ENCODE results near the gene P4HA2.

Gene P4HA2

GRCh38 chr5:132233081-132233480 lies 5.4 kb upstream of the P4HA2 start:
- Mint-ChIP-seq H3K4me1 (ENCODE audit: low read depth in 2 of 2) (peaks cover 0 to 9% of the 10 kb centered on the region in 2 donors), H3K9me3 (no peaks in the 10 kb centered on the region), H3K27ac (no peak overlapping the region), H3K27me3 (peaks cover 15 to 32% of the 10 kb centered on the region in 2 donors), H3K4me3 (no peak overlapping the region), H3K36me3 (ENCODE audit: insufficient read depth) (no peaks in the 10 kb centered on the region)
- DNase-seq (no peak), ATAC-seq (replicated peaks) (no peak)

DNA sequence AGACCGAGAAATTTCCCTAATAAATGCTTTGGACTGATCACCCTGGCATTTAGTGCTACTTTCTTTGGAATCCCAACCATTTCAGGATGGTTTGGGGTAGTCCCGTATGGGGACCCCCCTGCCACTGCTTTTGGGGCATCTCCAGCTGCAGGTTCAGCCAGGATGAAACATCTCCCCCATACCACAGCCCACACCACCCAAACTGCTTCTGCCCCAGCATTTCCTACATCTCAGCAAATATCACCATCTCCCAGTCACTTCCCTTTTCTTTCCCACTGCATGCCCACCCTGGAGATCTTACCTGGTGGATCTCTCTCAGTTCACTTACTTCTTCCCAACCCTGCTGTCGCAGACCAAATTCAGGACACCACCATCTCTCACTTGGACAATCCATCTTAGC lies 4.8 kb upstream of the P4HA2 start:
- H3K27ac Mint-ChIP-seq: no peak overlapping the region
- no peaks in the 10 kb centered on the region for H3K9me3 Mint-ChIP-seq
- H3K36me3 Mint-ChIP-seq (ENCODE audit: insufficient read depth): no peaks in the 10 kb centered on the region
- peaks cover 15 to 32% of the 10 kb centered on the region in 2 donors for H3K27me3 Mint-ChIP-seq
- peaks cover 0 to 9% of the 10 kb centered on the region in 2 donors for H3K4me1 Mint-ChIP-seq (ENCODE audit: low read depth in 2 of 2)
- no peak overlapping the region for H3K4me3 Mint-ChIP-seq
- no peak for ATAC-seq (replicated peaks)
- no peak for DNase-seq

GRCh38 chr5:132230871-132231270 lies 3.2 kb upstream of the P4HA2 start:
- DNase-seq: no peak
- no peak overlapping the region for H3K4me3 Mint-ChIP-seq
- H3K36me3 Mint-ChIP-seq (ENCODE audit: insufficient read depth): no peaks in the 10 kb centered on the region
- H3K27ac Mint-ChIP-seq: peak overlapping the region in 1 of 2 donors; percentile 29
- H3K4me1 Mint-ChIP-seq (ENCODE audit: low read depth in 2 of 2): peaks cover 0 to 11% of the 10 kb centered on the region in 2 donors
- ATAC-seq (replicated peaks): no peak
- peaks cover 15 to 32% of the 10 kb centered on the region in 2 donors for H3K27me3 Mint-ChIP-seq
- no peaks in the 10 kb centered on the region for H3K9me3 Mint-ChIP-seq

- Mint-ChIP-seq H3K9me3 (no peaks in the 10 kb centered on the region), H3K27ac (no peak overlapping the region), H3K36me3 (ENCODE audit: insufficient read depth) (no peaks in the 10 kb centered on the region), H3K27me3 (peaks cover 15 to 32% of the 10 kb centered on the region in 2 donors), H3K4me1 (ENCODE audit: low read depth in 2 of 2) (peaks cover 0 to 11% of the 10 kb centered on the region in 2 donors), H3K4me3 (peak overlapping the region; percentile 38 to 57)
- ATAC-seq (replicated peaks) (no peak), DNase-seq (no peak)
These were observed 1.6 kb upstream of the P4HA2 start for GRCh38 chr5:132229236-132229635.

GRCh38 chr5:132228241-132229035 lies 785 bp upstream of the P4HA2 start:
- peak overlapping the region; percentile 38 to 57 for H3K4me3 Mint-ChIP-seq
- H3K36me3 Mint-ChIP-seq (ENCODE audit: insufficient read depth): no peaks in the 10 kb centered on the region
- H3K27me3 Mint-ChIP-seq: peaks cover 15 to 32% of the 10 kb centered on the region in 2 donors
- no peak overlapping the region for H3K27ac Mint-ChIP-seq
- H3K4me1 Mint-ChIP-seq (ENCODE audit: low read depth in 2 of 2): peaks cover 0 to 11% of the 10 kb centered on the region in 2 donors
- no peak for DNase-seq
- no peak for ATAC-seq (replicated peaks)
- no peaks in the 10 kb centered on the region for H3K9me3 Mint-ChIP-seq

GRCh38 chr5:132227235-132227484 lies 493 bp downstream of the P4HA2 start:
- ATAC-seq (replicated peaks): no peak
- Mint-ChIP-seq H3K27ac (no peak overlapping the region), H3K9me3 (no peaks in the 10 kb centered on the region)

DNA sequence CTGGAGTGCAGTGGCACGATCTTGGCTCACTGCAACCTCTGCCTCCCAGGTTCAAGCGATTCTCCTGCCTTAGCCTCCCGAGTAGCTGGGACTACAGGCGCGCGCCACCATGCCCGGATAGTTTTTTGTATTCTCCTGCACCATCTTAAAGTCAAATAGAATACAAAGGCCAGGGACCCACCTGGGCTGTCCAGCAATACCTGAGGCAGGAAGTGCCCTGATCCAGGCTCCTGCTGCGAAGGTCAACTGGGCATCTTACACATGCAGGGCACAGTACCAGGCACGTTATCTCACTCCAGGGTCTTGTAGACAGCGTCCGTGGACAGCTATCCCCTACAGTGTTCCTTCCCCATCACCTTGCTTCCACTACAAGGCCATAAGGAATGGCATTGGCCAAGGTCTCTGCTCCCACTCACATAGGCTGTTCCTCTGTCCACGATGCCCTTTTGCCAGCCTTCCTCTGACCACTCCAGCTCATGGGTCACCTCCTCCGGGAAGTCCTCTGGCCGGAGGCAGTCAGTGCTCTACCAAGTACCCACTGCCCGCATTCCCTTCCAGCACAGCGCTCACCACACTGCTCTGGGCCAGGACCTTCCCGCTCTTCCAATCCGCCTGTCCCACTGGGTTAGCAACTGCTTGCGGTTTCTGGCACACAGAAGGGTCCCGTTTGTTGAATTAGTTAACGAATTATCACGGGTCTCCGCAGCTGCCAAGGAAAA lies 978 bp downstream of the P4HA2 start:
- Mint-ChIP-seq H3K4me1 (ENCODE audit: low read depth in 2 of 2) (peaks cover 0 to 11% of the 10 kb centered on the region in 2 donors), H3K27me3 (peaks cover 15 to 21% of the 10 kb centered on the region in 2 donors), H3K4me3 (peak overlapping the region; percentile 2 to 48), H3K9me3 (no peaks in the 10 kb centered on the region), H3K27ac (no peak overlapping the region), H3K36me3 (ENCODE audit: insufficient read depth) (no peaks in the 10 kb centered on the region)
- ATAC-seq (replicated peaks) (no peak), DNase-seq (no peak)

More at GRCh38 chr5:132227235-132227484, 493 bp downstream of the P4HA2 start:
- DNase-seq: no peak
- H3K27me3 Mint-ChIP-seq: peaks cover 15 to 21% of the 10 kb centered on the region in 2 donors
- peak overlapping the region; percentile 2 to 48 for H3K4me3 Mint-ChIP-seq
- H3K4me1 Mint-ChIP-seq (ENCODE audit: low read depth in 2 of 2): peaks cover 0 to 11% of the 10 kb centered on the region in 2 donors
- H3K36me3 Mint-ChIP-seq (ENCODE audit: insufficient read depth): no peaks in the 10 kb centered on the region

GRCh38 chr5:132225165-132226032 lies 2.3 kb downstream of the P4HA2 start:
- DNase-seq (no peak), ATAC-seq (replicated peaks) (no peak)
- Mint-ChIP-seq H3K27me3 (peaks cover 9 to 13% of the 10 kb centered on the region in 2 donors), H3K9me3 (no peaks in the 10 kb centered on the region), H3K4me1 (ENCODE audit: low read depth in 2 of 2) (peaks cover 0 to 7% of the 10 kb centered on the region in 2 donors), H3K36me3 (ENCODE audit: insufficient read depth) (no peaks in the 10 kb centered on the region), H3K27ac (no peak overlapping the region), H3K4me3 (peak overlapping the region in 1 of 2 donors; percentile 37)

DNA sequence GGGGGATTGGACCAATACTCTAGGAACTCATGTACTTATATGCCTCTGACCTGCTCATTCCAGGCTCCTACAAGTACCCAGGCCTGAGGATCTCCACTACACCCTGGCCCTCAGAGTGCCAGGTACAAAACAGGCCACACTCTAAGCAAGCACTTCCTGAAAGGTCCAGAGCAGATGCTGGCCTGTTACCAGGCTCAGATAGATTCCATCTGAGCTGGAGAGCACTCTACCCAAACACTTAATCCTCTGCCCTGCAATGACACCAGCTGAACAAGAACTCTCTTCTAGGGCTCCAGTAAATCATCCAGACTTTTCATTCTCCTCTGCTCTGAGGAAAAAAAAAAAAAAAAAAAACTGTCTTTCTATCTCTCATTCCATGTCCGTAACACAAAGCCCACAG lies 2.9 kb downstream of the P4HA2 start:
- Mint-ChIP-seq H3K27me3 (peaks cover 9% of the 10 kb centered on the region in 2 donors), H3K4me3 (no peak overlapping the region), H3K9me3 (no peaks in the 10 kb centered on the region), H3K4me1 (ENCODE audit: low read depth in 2 of 2) (peaks cover 0 to 7% of the 10 kb centered on the region in 2 donors), H3K27ac (no peak overlapping the region), H3K36me3 (ENCODE audit: insufficient read depth) (no peaks in the 10 kb centered on the region)
- DNase-seq (no peak), ATAC-seq (replicated peaks) (no peak)

DNA sequence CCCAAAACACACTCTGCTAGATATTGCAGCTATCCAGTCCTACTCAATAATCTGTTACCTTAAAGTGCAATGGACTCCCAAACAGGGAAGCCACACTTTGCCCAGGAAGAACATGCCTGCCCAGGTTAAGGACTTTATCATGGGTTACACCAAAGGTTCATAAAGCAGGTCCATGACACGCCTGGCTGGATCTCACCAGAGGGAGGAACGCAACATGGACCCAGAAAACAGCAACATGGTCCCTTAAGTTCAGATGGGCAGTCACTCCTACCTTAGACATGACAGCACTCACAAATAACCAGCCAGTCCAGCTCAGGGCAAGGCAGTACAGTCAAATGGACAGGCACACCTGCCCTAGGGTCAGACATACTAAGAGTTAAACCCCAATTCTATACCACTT lies 3.8 kb downstream of the P4HA2 start:
- H3K9me3 Mint-ChIP-seq: no peaks in the 10 kb centered on the region
- no peak overlapping the region for H3K4me3 Mint-ChIP-seq
- no peak overlapping the region for H3K27ac Mint-ChIP-seq
- no peak for DNase-seq
- ATAC-seq (replicated peaks): no peak
- H3K4me1 Mint-ChIP-seq (ENCODE audit: low read depth in 2 of 2): peaks cover 0 to 4% of the 10 kb centered on the region in 2 donors
- H3K27me3 Mint-ChIP-seq: peaks cover under 1 to 2% of the 10 kb centered on the region in 2 donors
- H3K36me3 Mint-ChIP-seq (ENCODE audit: insufficient read depth): no peaks in the 10 kb centered on the region

DNA sequence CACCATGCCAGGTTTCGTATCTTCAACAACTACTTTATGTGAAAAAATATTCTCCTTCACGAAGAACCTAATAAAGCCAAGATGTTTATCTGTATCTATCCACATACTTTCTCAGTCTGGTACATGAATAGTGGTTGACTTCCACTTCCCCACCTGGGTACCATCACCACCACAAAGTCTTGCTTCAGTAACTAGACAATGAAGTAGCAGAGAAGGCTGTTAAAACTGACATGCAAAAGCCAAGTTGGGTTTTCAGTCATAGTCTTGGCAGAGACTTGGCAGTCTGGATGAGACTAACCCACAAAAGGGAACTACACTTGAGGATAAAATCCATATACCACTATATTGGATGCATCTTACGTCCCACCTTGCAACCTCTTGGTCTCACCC lies 5.0 kb downstream of the P4HA2 start:
- no peaks in the 10 kb centered on the region for H3K9me3 Mint-ChIP-seq
- H3K27me3 Mint-ChIP-seq: no peaks in the 10 kb centered on the region
- peaks cover 0 to 2% of the 10 kb centered on the region in 2 donors for H3K4me1 Mint-ChIP-seq (ENCODE audit: low read depth in 2 of 2)
- no peak for ATAC-seq (replicated peaks)
- no peak overlapping the region for H3K27ac Mint-ChIP-seq
- no peaks in the 10 kb centered on the region for H3K36me3 Mint-ChIP-seq (ENCODE audit: insufficient read depth)
- no peak overlapping the region for H3K4me3 Mint-ChIP-seq
- DNase-seq: no peak

DNA sequence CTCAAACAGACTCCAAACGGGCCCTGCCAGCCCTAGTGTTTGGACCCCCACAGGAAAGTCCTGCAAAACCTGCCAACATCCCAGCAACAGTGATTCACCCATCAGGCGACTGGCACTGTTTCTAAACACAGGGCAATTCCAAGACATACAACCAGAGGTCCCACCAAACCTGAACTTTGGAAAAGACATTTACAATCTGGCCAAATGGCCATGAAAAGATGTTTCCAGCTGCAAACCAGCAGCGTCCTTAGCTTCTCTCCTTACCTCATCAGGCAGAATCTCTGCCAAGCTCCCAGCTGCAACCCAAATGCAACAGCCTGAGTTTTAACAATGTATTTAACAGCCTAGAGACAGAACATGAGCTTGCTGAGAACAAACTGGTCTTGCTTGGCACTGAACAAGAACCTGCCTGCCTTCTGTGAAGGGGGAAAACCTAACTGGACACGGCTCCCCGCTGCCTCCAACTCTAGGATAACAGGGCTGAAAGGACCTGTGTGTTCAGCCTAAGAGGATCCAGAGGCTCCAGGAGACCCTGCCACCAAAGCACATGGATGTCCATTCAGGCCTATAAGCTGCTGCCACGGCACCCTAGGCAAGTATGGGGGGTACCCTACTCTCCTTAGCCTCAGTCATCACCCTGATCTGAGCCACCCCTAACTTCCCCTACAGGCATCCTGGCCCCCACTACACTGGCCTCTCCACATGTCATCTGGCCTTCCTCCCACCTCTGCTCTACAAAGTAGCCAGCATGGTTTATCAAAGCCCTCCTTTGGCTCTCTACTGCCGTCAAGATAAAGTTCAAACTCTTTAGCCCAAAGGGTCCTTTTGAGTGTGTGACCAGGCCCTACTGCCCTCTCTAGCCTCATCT lies 5.6 kb downstream of the P4HA2 start:
- no peak overlapping the region for H3K27ac Mint-ChIP-seq
- peaks cover 0 to 2% of the 10 kb centered on the region in 2 donors for H3K4me1 Mint-ChIP-seq (ENCODE audit: low read depth in 2 of 2)
- no peaks in the 10 kb centered on the region for H3K9me3 Mint-ChIP-seq
- H3K27me3 Mint-ChIP-seq: no peaks in the 10 kb centered on the region
- H3K36me3 Mint-ChIP-seq (ENCODE audit: insufficient read depth): no peaks in the 10 kb centered on the region
- no peak for DNase-seq
- H3K4me3 Mint-ChIP-seq: no peak overlapping the region
- ATAC-seq (replicated peaks): no peak

DNA sequence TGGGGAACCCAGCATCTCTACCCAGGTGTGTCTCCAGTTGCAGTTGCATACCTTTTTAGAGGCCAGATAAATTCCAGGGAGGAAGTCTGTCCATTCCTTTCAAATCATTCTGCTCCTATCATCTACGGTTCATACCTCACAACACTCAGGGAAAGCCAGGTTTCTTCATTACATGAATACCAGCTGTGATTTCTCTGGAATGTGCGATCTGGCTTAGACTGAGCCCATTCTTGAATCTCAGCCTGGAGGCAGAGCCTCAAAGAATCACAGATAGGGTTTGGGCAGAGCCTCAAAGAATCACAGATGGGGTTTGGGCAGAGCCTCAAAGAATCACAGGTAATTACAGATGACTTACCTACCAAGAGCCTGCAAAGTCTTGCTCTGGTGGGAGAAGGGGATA lies 7.2 kb downstream of the P4HA2 start:
- no peak for DNase-seq
- Mint-ChIP-seq H3K4me1 (ENCODE audit: low read depth in 2 of 2) (no peaks in the 10 kb centered on the region), H3K4me3 (no peak overlapping the region), H3K36me3 (ENCODE audit: insufficient read depth) (no peaks in the 10 kb centered on the region), H3K27ac (no peak overlapping the region), H3K27me3 (no peaks in the 10 kb centered on the region), H3K9me3 (no peaks in the 10 kb centered on the region)
- no peak for ATAC-seq (replicated peaks)

Measured in effector memory CD8-positive, alpha-beta T cell (primary cell).